SU-DHL-6 (cell line): Measurements from ENCODE around the gene BTBD9.

Source experiments
- CTCF ChIP-seq: fragments of 200-600 bp; sonication (generic); IDR thresholded peaks from one replicate; pipeline ENCODE4 v1.5.1; 2017; ENCODE audit warnings: antibody characterized with exemption, mild to moderate bottlenecking, low read length, moderate library complexity; ENCODE audit not compliant: insufficient read depth, poor library complexity, severe bottlenecking
- EZH2phosphoT487 ChIP-seq: fragments of 200-600 bp; sonication (generic), shearing (Covaris generic); conservative IDR thresholded peaks from 2 replicates; pipeline ENCODE4 v1.6.1; 2018; ENCODE audit warnings: mild to moderate bottlenecking, antibody characterized with exemption, low read length, moderate library complexity, mixed read lengths

DNA sequence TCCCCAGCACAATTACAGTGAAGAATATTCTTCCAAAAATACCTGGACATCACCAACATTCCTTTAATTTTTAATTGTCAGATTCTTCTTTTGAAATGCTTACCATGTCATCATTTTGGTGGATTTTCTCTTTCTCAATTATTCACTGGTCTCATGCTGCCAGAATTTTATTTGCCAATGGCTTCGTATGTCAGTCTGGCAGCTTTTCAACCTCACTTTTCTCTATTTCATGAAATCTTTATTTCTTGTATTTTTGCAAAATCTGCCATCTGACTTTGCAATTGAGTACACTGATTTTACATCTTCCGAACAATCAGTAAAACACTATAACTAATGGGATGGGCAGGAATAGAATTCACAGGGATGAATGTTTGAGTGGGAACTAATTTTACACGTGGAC is 84.1 kb downstream of the BTBD9 start:
- TF ChIP-seq EZH2phosphoT487 (no peak), CTCF (no peak)
